DOHH2 (cell line): ENCODE measurements around the gene STARD8.

Experiments used
- CTCF ChIP-seq: fragments of 200-600 bp; sonication (generic); IDR thresholded peaks from one replicate; pipeline ENCODE4 v1.5.1; 2014; ENCODE audit warnings: antibody characterized with exemption, mild to moderate bottlenecking, low read depth, low read length; ENCODE audit not compliant: poor library complexity, severe bottlenecking
- EZH2phosphoT487 ChIP-seq: fragments of 200-600 bp; sonication (generic); IDR thresholded peaks from 2 replicates; pipeline ENCODE4 v1.6.1; 2017; ENCODE audit warnings: borderline replicate concordance, mild to moderate bottlenecking, antibody characterized with exemption, low read length, moderate library complexity, mixed read lengths

GRCh38 chrX:68761086-68761485, 113.6 kb downstream of the STARD8 start:
- TF ChIP-seq CTCF (no peak), EZH2phosphoT487 (no peak)
